Endothelial cell of umbilical vein (primary cell): ENCODE measurements around the gene ACTR2. TPM values are rescaled to one million over a fixed set of nuclear protein-coding genes. Genes with fewer than 3 reads are reported as not detected.

Experiments used
- BruUV-seq: library from RNA; stranded (reverse); fragments of 400-500 nt; replicated peaks from 2 replicates; lab custom pipeline; 2021; lab: Mats Ljungman, UMichigan
- CTCF ChIA-PET: fragments of 300-600, 350-600 bp; sonication (Branson Sonifier 250); formaldehyde crosslinking; loops from one replicate; lab custom pipeline; 2021; ENCODE audit warnings: antibody characterized with exemption, inconsistent platforms; lab: Charles Lee
- POLR2A ChIA-PET: fragments of 300-600, 350-600 bp; sonication (Branson Sonifier 250); formaldehyde crosslinking; loops from one replicate; lab custom pipeline; 2021; ENCODE audit warnings: antibody characterized with exemption, inconsistent platforms; lab: Charles Lee
- DNase-seq: peaks from one replicate; pipeline ENCODE4 v3.0.0-alpha.2; 2011; ENCODE audit warnings: low read depth, low spot score
- FAIRE-seq: peaks from 2 replicates; lab custom pipeline; 2011; peaks lifted over from hg19 to GRCh38; lab: Jason Lieb, UNC
- H2AFZ ChIP-seq: 2 replicates; pipeline ENCODE4 v1.6.0; 2012; ENCODE audit warnings: low read depth, low read length, control low read depth, inconsistent platforms
- H3K27ac ChIP-seq: 2 replicates; pipeline ENCODE4 v1.5.1; 2011; ENCODE audit warnings: low read depth, mild to moderate bottlenecking, control low read depth, low read length, moderate library complexity; ENCODE audit not compliant: insufficient read depth
- H3K27me3 ChIP-seq, 2 experiments: 2 replicates each; pipeline versions ENCODE4 v1.6.0 to v1.6.1; 2011; ENCODE audit warnings: low read length in 2 of 2, mixed read lengths in 1 of 2; ENCODE audit not compliant: control insufficient read depth in 2 of 2, insufficient read depth in 2 of 2
- H3K36me3 ChIP-seq, 2 experiments: 2 replicates in 1 of 2; 3 replicates in 1 of 2; pipeline ENCODE4 v1.5.1; 2011; ENCODE audit warnings: low read length in 2 of 2, mild to moderate bottlenecking in 1 of 2, moderate library complexity in 1 of 2; ENCODE audit not compliant: control insufficient read depth in 2 of 2, insufficient read depth in 2 of 2; ENCODE audit errors: extremely low read depth in 1 of 2
- H3K4me1 ChIP-seq: 3 replicates; pipeline ENCODE4 v1.5.1; 2011; ENCODE audit warnings: mild to moderate bottlenecking, low read length; ENCODE audit not compliant: control insufficient read depth, insufficient read depth; ENCODE audit errors: extremely low read depth
- H3K4me2 ChIP-seq: 2 replicates; pipeline ENCODE4 v1.6.1; 2011; ENCODE audit warnings: low read length, control low read depth, mixed read lengths; ENCODE audit not compliant: insufficient read depth
- H3K4me3 ChIP-seq, 3 experiments: fragments of 200-600 bp in 1 of 3; sonication (generic), shearing (Covaris generic) in 1 of 3; replicated peaks in 1 of 3; 2 replicates each; pipeline ENCODE4 v1.5.1; 2011 to 2016; ENCODE audit warnings: control low read depth in 3 of 3, low read length in 3 of 3, mild to moderate bottlenecking in 2 of 3, inconsistent platforms in 1 of 3, low read depth in 1 of 3, moderate library complexity in 1 of 3; ENCODE audit not compliant: insufficient read depth in 1 of 3
- H3K79me2 ChIP-seq: 2 replicates; pipeline ENCODE4 v1.6.0; 2012; ENCODE audit warnings: low read length, inconsistent platforms; ENCODE audit not compliant: control insufficient read depth, insufficient read depth
- H3K9ac ChIP-seq: replicated peaks from 2 replicates; pipeline ENCODE3; 2011; ENCODE audit warnings: low read length, control low read depth; ENCODE audit not compliant: insufficient read depth; ENCODE audit errors: extremely low read depth
- H3K9me1 ChIP-seq: replicated peaks from 3 replicates; pipeline ENCODE4 v1.6.0; 2011; ENCODE audit warnings: mild to moderate bottlenecking, low read length; ENCODE audit not compliant: control insufficient read depth, insufficient read depth; ENCODE audit errors: extremely low read depth
- H3K9me3 ChIP-seq: replicated peaks from 2 replicates; pipeline ENCODE4 v1.5.1; 2012; ENCODE audit warnings: low read length, inconsistent platforms; ENCODE audit not compliant: control insufficient read depth, insufficient read depth
- H4K20me1 ChIP-seq: replicated peaks from 2 replicates; pipeline ENCODE3; 2011; ENCODE audit warnings: mild to moderate bottlenecking, low read length; ENCODE audit not compliant: control insufficient read depth, insufficient read depth; ENCODE audit errors: extremely low read depth
- JUN ChIP-seq: IDR thresholded peaks from 2 replicates; pipeline ENCODE4 v1.6.1; 2011; ENCODE audit warnings: borderline replicate concordance, low read depth; ENCODE audit not compliant: insufficient read length, insufficient read depth
- dilution Hi-C: fragments of 300-500 bp; cut with MboI; formaldehyde crosslinking; loops from one replicate; pipeline ENCODE4 v1.15.0; 2019; ENCODE audit warnings: low sequenced_read_pairs; ENCODE audit not compliant: extremely low pct_ligation_motif_present
- intact Hi-C: fragments of 100-400 bp; cut with micrococcal nuclease; formaldehyde crosslinking; loops from one replicate; pipeline ENCODE4 v1.10.0; 2022
- polyA plus RNA-seq, 4 experiments: library from polyadenylated mRNA; depleted of rRNA in 3 of 4; stranded (reverse) in 3 of 4; unstranded in 1 of 4; fragments of >200 nt; gene quantifications; 2 replicates each; pipeline versions ENCODE4 v1.2.1 to v1.2.3, GENCODE V29; 2011 to 2012; ENCODE audit warnings: missing spikeins in 1 of 4
- total RNA-seq: library from RNA; stranded (reverse); gene quantifications from 2 replicates; pipeline ENCODE4 v1.2.3, GENCODE V29; 2021
- TF ChIP-seq, protein P1 (sequence below): IDR thresholded peaks from 2 replicates; pipeline ENCODE4 v1.6.1; 2011; ENCODE audit not compliant: insufficient read depth, insufficient read length

The ACTR2 gene
- total and polyA plus RNA-seq, 2 donors (not counting 3 experiments of a cell fraction or from before 2014, with no cell fraction given) = 48.7 to 287 TPM

DNA sequence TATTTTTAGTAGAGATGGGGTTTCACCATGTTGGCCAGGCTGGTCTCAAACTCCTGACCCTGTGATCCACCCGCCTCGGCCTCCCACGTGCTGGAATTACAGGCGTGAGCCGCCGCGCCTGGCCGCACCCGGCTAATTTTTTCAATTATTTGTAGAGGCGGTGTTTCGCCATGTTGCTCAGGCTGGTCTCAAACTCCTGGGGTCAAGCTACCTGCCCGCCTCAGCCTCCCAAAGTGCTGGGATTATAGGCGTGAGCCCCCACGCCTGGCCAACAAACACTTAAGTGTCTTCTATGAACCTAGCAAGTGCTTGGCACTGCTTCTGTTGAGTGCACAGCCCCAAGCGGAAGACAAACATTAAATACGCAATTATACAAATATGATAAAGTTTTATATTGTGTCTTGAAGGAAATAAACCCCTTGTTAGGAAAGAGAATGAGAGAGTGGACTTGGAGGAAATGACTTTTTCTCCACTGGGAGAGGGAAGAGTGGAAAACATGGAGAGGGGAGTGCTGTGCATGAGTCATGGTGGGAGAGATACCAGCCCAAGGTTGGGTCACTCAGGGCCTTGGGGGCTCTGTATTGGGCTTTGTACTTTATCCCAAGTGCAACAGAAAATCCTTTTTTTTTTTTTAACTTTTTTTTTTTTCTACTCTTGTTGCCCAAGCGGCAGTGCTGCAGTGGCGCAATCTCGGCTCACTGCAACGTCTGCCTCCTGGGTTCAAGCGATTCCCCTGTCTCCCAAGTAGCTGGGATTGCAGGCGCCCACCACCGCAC lies 41.4 kb upstream of the ACTR2 start:
- dilution Hi-C loops (no loop called here), intact Hi-C loops (loop anchor here (2.0 to 5.0 kb wide), 3 partner anchors 41 to 199 kb away; partner anchors contain the start of genes ACTR2, RAB1A and SLC1A4)
- H3K27ac ChIP-seq = peak overlapping the region; percentile 11
- no peaks in the 10 kb centered on the region for H3K9me3 ChIP-seq
- H3K4me2 ChIP-seq = peak overlapping the region; percentile 52
- no peaks in the 10 kb centered on the region for H3K9me1 ChIP-seq
- H3K27me3 ChIP-seq = peaks cover 4 to 6% of the 10 kb centered on the region in 2 experiments
- DNase-seq = peak; percentile 91
- peaks cover 13% of the 10 kb centered on the region for H3K4me1 ChIP-seq
- no peaks in the 10 kb centered on the region for H3K79me2 ChIP-seq
- peak; percentile 80 for FAIRE-seq
- no peak overlapping the region for H3K9ac ChIP-seq
- TF ChIP-seq JUN = peak; percentile 48
- TF ChIP-seq, protein P1, sequence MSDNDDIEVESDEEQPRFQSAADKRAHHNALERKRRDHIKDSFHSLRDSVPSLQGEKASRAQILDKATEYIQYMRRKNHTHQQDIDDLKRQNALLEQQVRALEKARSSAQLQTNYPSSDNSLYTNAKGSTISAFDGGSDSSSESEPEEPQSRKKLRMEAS = no peak
- BruUV-seq = no TSS peak
- H4K20me1 ChIP-seq = no peaks in the 10 kb centered on the region
- POLR2A ChIA-PET = interaction anchor here (0.7 kb wide), 1 partner anchor 110 kb away, joined by 4 read pairs; no protein-coding TSS in a partner anchor
- peak overlapping the region; percentile 31 for H2AFZ ChIP-seq
- no peak overlapping the region for H3K4me3 ChIP-seq
- CTCF ChIA-PET = interaction anchor here (0.6 to 3.6 kb wide), 38 partner anchors 8 to 387 kb away, joined by 3 to 27 read pairs (median 5); partner anchors contain the start of genes ACTR2 and RAB1A
- no peaks in the 10 kb centered on the region for H3K36me3 ChIP-seq
